Breast epithelium (tissue), 4 donors: ENCODE measurements around the gene ALDH3A1. TPM values are rescaled to one million over a fixed set of nuclear protein-coding genes. Genes with fewer than 3 reads are reported as not detected.
A peak's percentile ranks its signal among the peaks of the same experiment; 100 is the strongest.

ENCODE experiments used
- DNase-seq, 2 donors: peaks; one replicate each; pipeline ENCODE4 v3.0.0-alpha.2; 2019; ENCODE audit warnings: low spot score in 2 of 2
- H3K27ac ChIP-seq, 2 donors: fragments of 200-600 bp; sonication (generic) in 1 of 2; one replicate each; pipeline ENCODE4 v1.5.1; 2016 to 2019; ENCODE audit warnings: mild to moderate bottlenecking in 1 of 2
- H3K27me3 ChIP-seq, 2 donors: fragments of 200-600 bp; sonication (generic) in 1 of 2; one replicate each; pipeline versions ENCODE4 v1.5.1 to v1.6.0; 2017 to 2019; ENCODE audit warnings: control low read depth in 1 of 2, mild to moderate bottlenecking in 1 of 2
- H3K36me3 ChIP-seq: fragments of 200-600 bp; one replicate; pipeline ENCODE4 v1.5.1; 2019
- H3K4me1 ChIP-seq, 2 donors: fragments of 200-600 bp; sonication (generic); one replicate each; pipeline ENCODE4 v1.5.1; 2016 to 2019; ENCODE audit warnings: control low read depth in 1 of 2
- H3K4me3 ChIP-seq, 3 donors: fragments of 200-600 bp; sonication (generic); 1 replicate in 2 of 3; 2 replicates in 1 of 3; pipeline ENCODE4 v1.5.1; 2016 to 2019; ENCODE audit warnings: mild to moderate bottlenecking in 3 of 3, moderate library complexity in 2 of 3
- H3K9me3 ChIP-seq, 2 donors: fragments of 200-600 bp; sonication (generic) in 1 of 2; one replicate each; pipeline ENCODE4 v1.5.1; 2016 to 2019; ENCODE audit warnings: control low read depth in 1 of 2
- POLR2A ChIP-seq: fragments of 450-650 bp; IDR thresholded peaks from one replicate; pipeline ENCODE4 v1.6.1; 2016; ENCODE audit warnings: antibody characterized with exemption, mild to moderate bottlenecking, moderate library complexity
- POLR2AphosphoS5 ChIP-seq, 3 donors: sonication (generic); formaldehyde crosslinking; IDR thresholded peaks; one replicate each; pipeline ENCODE4 v1.6.1; 2017; ENCODE audit warnings: antibody characterized with exemption in 3 of 3
- intact Hi-C: fragments of 100-400 bp; cut with DNase I; formaldehyde crosslinking; loops from one replicate; pipeline ENCODE4 v1.15.1; 2023; ENCODE audit warnings: low total_unique reads
- total RNA-seq, 3 donors: library from RNA; depleted of rRNA; stranded (reverse); fragments of >200 nt; gene quantifications; one replicate each; pipeline ENCODE4 v1.1.0, GENCODE V29; 2016
- TF ChIP-seq, protein P1 (sequence below), 3 donors: fragments of 450-650 bp; IDR thresholded peaks; one replicate each; pipeline ENCODE4 v1.5.1; 2016 to 2017; ENCODE audit warnings: antibody characterized with exemption in 3 of 3, mild to moderate bottlenecking in 3 of 3, moderate library complexity in 3 of 3

ALDH3A1 gene
- total RNA-seq, 3 donors from 2014 or later = 1.1 to 5.6 (median 2.0) TPM

DNA sequence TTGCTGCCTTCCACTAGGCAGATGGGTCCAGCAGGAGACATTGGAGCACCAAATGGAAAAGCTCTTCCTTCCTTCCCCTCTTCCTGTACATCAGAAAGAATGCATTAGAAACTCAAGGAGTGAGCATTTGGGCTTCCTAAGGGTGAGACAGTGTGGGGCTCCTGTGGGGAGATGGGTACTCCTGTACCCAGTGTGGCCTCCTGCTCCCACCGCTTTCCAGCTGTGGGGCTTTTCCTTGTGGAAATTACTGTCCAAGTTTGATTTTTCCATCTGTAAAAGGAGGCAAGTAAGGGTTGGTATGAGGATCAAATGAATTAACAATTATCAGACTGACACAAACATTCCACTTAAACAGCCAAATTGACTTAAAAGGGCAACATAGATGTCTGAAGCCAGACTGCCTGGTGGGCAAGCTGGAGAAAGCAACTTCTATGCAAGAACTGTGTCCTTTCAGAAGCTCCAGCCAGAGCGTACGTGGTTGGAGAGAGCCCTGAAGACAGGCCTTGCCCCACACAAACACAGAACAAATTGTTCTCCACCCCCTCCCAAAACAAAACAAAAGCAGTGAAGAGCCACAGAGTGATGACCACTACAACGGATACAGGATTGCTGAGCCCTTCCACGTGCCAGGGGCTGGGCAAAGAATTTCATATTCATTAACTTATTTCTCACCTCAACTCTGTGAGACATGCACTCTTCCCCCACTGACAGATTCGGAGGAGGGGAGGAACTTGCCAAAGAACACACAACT is 23.1 kb upstream of the ALDH3A1 start:
- no peak overlapping the region for H3K4me3 ChIP-seq
- H3K4me1 ChIP-seq = no peaks in the 10 kb centered on the region
- H3K9me3 ChIP-seq = no peaks in the 10 kb centered on the region
- intact Hi-C loops = no loop called here
- H3K27ac ChIP-seq = peak overlapping the region in 1 of 2 donors; percentile 72
- H3K27me3 ChIP-seq = no peaks in the 10 kb centered on the region
- no peak for TF ChIP-seq POLR2A
- no peak for TF ChIP-seq POLR2AphosphoS5 (IDR thresholded peaks at IDR 0.05)
- TF ChIP-seq, protein P1, sequence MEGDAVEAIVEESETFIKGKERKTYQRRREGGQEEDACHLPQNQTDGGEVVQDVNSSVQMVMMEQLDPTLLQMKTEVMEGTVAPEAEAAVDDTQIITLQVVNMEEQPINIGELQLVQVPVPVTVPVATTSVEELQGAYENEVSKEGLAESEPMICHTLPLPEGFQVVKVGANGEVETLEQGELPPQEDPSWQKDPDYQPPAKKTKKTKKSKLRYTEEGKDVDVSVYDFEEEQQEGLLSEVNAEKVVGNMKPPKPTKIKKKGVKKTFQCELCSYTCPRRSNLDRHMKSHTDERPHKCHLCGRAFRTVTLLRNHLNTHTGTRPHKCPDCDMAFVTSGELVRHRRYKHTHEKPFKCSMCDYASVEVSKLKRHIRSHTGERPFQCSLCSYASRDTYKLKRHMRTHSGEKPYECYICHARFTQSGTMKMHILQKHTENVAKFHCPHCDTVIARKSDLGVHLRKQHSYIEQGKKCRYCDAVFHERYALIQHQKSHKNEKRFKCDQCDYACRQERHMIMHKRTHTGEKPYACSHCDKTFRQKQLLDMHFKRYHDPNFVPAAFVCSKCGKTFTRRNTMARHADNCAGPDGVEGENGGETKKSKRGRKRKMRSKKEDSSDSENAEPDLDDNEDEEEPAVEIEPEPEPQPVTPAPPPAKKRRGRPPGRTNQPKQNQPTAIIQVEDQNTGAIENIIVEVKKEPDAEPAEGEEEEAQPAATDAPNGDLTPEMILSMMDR (IDR thresholded peaks at IDR 0.05) = no peak
- DNase-seq = no peak
- no peaks in the 10 kb centered on the region for H3K36me3 ChIP-seq

- Histone ChIP-seq H3K4me1 (no peaks in the 10 kb centered on the region), H3K27me3 (no peaks in the 10 kb centered on the region), H3K9me3 (no peaks in the 10 kb centered on the region), H3K4me3 (no peak overlapping the region), H3K36me3 (no peaks in the 10 kb centered on the region), H3K27ac (peak overlapping the region in 1 of 2 donors; percentile 72)
- intact Hi-C loops = no loop called here
- TF ChIP-seq POLR2AphosphoS5 (IDR thresholded peaks at IDR 0.05) (no peak), POLR2A (no peak)
- TF ChIP-seq, protein P1 (IDR thresholded peaks at IDR 0.05) = no peak
- no peak for DNase-seq
These were observed 22.0 kb upstream of the ALDH3A1 start for GRCh38 chr17:19769946-19770652.

DNA sequence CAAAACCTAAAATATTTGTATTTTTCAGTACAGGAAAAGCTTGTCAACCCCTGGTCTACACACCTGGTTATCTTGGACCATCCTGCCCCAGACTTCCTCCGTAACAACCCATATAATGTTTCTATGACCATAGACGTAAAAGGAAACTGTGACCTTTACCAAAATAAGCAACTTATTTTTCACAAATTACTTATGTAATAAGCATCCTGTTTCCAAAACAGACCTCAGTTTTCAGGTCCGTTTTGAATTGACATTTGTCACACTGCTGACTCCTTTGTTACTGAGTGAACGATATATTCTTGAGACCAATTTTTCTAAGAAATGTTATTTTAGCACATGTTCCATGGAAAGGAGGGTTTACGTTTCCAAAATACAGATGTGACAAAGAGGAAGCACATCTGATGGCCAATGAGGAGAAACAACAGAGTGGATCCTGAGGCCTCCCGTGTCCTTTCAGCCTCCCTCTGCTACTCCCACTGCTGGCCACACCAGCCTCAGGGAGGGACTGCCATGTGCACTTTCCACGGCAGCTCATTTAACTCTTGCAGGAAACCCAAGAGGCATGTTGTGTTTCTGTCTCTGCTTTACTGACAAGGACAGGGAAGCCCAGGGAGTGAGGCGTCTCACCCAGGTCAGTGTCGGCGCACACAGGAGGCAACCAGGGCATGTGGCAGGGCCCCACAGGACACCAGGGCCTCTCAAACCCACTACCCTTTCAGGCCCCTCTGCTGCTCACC is 20.1 kb upstream of the ALDH3A1 start:
- Histone ChIP-seq H3K27me3 (no peaks in the 10 kb centered on the region), H3K4me1 (no peaks in the 10 kb centered on the region), H3K4me3 (no peak overlapping the region), H3K36me3 (no peaks in the 10 kb centered on the region), H3K9me3 (no peaks in the 10 kb centered on the region), H3K27ac (peak overlapping the region in 1 of 2 donors; percentile 85)
- TF ChIP-seq, protein P1 (IDR thresholded peaks at IDR 0.05) = no peak
- no peak for TF ChIP-seq POLR2AphosphoS5 (IDR thresholded peaks at IDR 0.05)
- no peak for TF ChIP-seq POLR2A
- intact Hi-C loops = no loop called here
- DNase-seq = no peak

DNA sequence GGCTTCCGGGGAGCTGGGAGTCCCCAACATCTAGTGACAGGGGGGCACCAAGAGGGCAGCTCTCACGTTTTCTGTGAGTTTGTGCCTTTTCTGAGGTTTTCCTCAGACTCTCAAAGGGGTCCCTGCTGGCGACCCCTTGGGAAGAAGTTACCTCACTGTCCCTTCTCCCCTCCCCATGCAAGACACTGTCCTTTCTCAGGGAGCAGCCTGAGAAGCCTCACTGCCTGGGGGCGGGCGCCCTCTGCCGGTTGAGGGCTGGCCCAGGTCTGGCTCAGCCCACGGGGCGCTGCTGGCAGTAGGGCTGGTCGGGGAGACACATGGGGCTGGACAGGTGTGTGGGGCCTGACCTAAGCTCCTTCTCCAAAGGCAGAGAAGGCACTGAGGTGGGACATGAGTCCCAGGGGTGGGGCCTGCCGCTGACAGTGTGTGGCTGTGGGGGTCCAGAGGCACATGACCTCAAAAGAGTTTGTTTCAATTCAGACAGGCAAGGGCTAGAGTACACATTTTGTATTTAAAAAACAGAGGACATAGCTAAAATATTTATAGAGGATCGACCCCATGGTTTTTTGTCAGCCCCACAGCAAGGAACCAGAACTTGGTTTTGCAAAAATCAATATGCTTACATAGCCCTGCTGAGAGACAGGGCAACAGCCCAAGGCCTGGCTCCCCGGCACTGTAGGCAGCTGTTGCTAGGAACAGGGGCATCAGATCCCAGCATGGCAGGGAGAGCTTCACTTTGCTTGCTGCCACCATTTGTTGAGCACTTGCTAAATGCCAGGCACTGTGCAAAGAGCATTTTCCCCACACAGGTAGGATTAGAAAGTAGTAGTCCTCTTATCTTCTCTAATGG is 18.5 kb upstream of the ALDH3A1 start:
- intact Hi-C loops = no loop called here
- peak in 2 of 3 donors; percentile 17 to 29 for TF ChIP-seq POLR2AphosphoS5 (IDR thresholded peaks at IDR 0.05)
- no peak for TF ChIP-seq POLR2A
- TF ChIP-seq, protein P1 (IDR thresholded peaks at IDR 0.05) = peak; percentile 74 to 92 (median 87)
- Histone ChIP-seq H3K9me3 (no peaks in the 10 kb centered on the region), H3K27me3 (no peaks in the 10 kb centered on the region), H3K36me3 (no peaks in the 10 kb centered on the region), H3K4me1 (no peaks in the 10 kb centered on the region), H3K27ac (no peak overlapping the region), H3K4me3 (no peak overlapping the region)
- DNase-seq = peak; percentile 65 to 71
